ENCODE results near the gene ZC3H11A.

Gene ZC3H11A

DNA sequence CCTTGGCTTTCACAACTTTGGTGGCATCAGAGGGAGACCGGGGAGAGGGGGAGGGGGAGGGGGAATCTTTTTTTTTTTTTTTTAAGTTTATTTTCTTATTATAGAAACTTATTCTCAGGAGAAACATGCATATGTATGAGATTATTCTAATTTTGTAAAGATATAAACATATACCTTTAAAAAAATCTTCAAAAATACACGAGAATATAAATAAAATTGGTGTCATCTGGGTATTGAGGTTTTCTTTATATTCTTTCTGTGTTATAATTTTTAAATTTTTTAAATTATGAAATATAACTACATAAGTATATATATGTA is 47.1 kb downstream of the ZC3H11A start:
- DNase-seq (ENCODE audit: low read depth), result no peak

DNA sequence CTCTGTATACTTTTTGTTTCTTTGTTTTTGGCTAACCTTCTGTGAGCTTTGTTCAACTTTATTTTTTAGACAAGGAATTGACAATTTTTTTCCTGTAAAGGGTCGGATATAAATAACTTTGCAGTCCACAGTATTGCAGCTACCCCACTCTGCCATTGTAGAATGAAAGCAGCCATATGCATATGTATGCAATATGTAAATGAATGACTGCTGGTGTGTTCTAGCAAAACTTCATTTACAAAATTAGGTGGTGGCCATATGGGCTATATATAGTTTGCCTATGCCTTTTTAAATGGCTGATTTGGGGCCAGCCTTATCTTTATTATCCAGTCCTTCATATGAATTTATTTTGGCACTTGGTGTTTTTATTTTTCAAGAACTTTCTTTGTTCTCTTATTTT is 48.0 kb downstream of the ZC3H11A start:
- no peak for DNase-seq (ENCODE audit: low read depth)

Measured in stimulated activated CD8-positive, alpha-beta memory T cell treated with anti-CD3 and anti-CD28 coated beads, Interleukin-15, amount 100 ng/mL, for 24 hours (primary cell).